Body of pancreas (tissue), 4 donors: ENCODE measurements around the gene SLC4A3.

Source experiments
- POLR2A ChIP-seq, 3 donors: fragments of 450-650 bp; IDR thresholded peaks; one replicate each; pipeline ENCODE4 v1.6.1; 2016; ENCODE audit warnings: antibody characterized with exemption in 3 of 3, mild to moderate bottlenecking in 2 of 3
- TF ChIP-seq, protein P1 (sequence below), 7 experiments: fragments of 450-650 bp in 4 of 7; fragments of 200-600 bp in 3 of 7; sonication (generic) in 3 of 7; IDR thresholded peaks; one replicate each; pipeline ENCODE4 v1.5.1; 2016 to 2019; ENCODE audit warnings: antibody characterized with exemption in 7 of 7

DNA sequence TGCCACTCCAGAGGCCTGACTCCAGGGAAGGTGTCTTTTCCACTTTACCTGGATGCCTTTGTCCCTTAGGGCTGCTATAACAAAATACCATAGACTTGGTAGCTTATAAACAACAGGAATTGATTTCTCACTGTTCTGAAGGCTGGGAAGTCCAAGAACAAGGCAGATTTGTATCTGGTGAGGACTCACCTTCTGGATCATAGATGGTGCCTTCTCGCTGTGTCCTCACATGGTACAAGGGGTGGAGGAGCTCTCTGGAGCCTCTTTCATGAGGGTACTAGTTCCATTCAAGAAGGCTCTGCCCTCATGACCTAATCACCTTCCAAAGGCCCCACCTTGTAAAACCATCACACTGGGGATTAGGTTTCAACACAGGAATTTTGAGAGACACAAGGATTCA is 52.1 kb downstream of the SLC4A3 start:
- TF ChIP-seq, protein P1, sequence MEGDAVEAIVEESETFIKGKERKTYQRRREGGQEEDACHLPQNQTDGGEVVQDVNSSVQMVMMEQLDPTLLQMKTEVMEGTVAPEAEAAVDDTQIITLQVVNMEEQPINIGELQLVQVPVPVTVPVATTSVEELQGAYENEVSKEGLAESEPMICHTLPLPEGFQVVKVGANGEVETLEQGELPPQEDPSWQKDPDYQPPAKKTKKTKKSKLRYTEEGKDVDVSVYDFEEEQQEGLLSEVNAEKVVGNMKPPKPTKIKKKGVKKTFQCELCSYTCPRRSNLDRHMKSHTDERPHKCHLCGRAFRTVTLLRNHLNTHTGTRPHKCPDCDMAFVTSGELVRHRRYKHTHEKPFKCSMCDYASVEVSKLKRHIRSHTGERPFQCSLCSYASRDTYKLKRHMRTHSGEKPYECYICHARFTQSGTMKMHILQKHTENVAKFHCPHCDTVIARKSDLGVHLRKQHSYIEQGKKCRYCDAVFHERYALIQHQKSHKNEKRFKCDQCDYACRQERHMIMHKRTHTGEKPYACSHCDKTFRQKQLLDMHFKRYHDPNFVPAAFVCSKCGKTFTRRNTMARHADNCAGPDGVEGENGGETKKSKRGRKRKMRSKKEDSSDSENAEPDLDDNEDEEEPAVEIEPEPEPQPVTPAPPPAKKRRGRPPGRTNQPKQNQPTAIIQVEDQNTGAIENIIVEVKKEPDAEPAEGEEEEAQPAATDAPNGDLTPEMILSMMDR (IDR thresholded peaks at IDR 0.05): no peak
- no peak for TF ChIP-seq POLR2A (IDR thresholded peaks at IDR 0.05)
